ENCODE results near the gene FAM98C. TPM values are rescaled to one million over a fixed set of nuclear protein-coding genes. Genes with fewer than 3 reads are reported as not detected.
A peak's percentile ranks its signal among the peaks of the same experiment; 100 is the strongest.

Gene FAM98C
- total and polyA plus RNA-seq, 2 of the 13 experiments (the other 11 are each of a cell fraction or from before 2014, with no cell fraction given), result 10.0 to 11.5 TPM

DNA sequence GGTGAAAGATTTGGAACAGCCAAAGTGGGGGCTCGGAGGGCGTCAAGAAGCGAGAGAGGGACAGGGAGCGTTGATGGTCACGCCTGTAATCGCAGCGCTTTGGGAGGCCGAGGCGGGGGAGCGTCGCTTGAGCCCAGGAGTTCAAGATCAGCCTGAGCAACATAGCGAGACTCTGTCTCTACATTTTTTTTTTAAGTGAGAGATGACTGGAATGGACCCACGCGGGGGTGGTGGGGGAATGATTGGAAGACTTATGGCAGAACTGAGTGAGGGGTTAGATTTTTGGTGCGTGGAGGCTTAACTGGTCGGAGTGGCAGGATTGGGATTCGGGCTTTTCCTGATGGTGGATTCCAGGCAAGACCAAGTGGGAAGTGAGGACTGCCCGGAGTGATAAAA, 27.8 kb upstream of the FAM98C start:
- H3K4me1 ChIP-seq (ENCODE audit: insufficient read depth, low read length), result peaks cover 22% of the 10 kb centered on the region
- intact Hi-C loops (cut with micrococcal nuclease; ENCODE audit: unreplicated experiment), result no loop called here
- FAIRE-seq (no peak), ATAC-seq (peak; percentile 19), DNase-seq (ENCODE audit: low spot score) (no peak)
- H3K4me2 ChIP-seq (ENCODE audit: low read depth, low read length), result peak overlapping the region; percentile 86
- peak overlapping the region; percentile 87 to 99 (median 92) for H3K4me3 ChIP-seq (replicated peaks in 1 of 3; ENCODE audit: insufficient read depth in 1 of 3, low read depth in 2 of 3, low read length in 3 of 3)
- peaks cover 2% of the 10 kb centered on the region; the same call in 1 of the 2 replicates for H4K20me1 ChIP-seq (ENCODE audit: insufficient read depth, low read length)
- H2AFZ ChIP-seq (ENCODE audit: low read length), result no peak overlapping the region
- H3K9me3 ChIP-seq (ENCODE audit: low read length), result no peaks in the 10 kb centered on the region
- in situ Hi-C loops (cut with HindIII; ENCODE audit: extremely low pct_ligation_motif_present, low pct_unique_long_range_greater_than_20kb), result no loop called here
- BruUV-seq (replicated peaks), result no TSS peak
- under 1% methylated on average over 18 of the region's 18 CpGs for WGBS (ENCODE audit: low lambda C conversion rate)
- H3K27me3 ChIP-seq (ENCODE audit: control insufficient read depth in 1 of 2, insufficient read depth in 2 of 2, low read length in 2 of 2), result no peaks in the 10 kb centered on the region; a peak in 1 of 5 replicates
- ChIA-PET CTCF (ENCODE audit: low intra/inter-chr PET ratio, low total read pairs) (no interaction called here), POLR2A (interaction anchor here (1.4 to 3.3 kb wide), 11 partner anchors 10 to 556 kb away, joined by 4 to 49 read pairs (median 6); partner anchors contain the start of genes CATSPERG, FAM98C, GGN and MRPS12)
- H3K79me2 ChIP-seq (ENCODE audit: insufficient read depth, low read length), result peaks cover 22% of the 10 kb centered on the region
- peak overlapping the region; percentile 84 for H3K27ac ChIP-seq (ENCODE audit: extremely low read length, insufficient read depth, low read length)
- H3K36me3 ChIP-seq (replicated peaks in 1 of 2; ENCODE audit: control insufficient read depth in 1 of 2, insufficient read depth in 2 of 2, low read length in 2 of 2), result peaks cover 6 to 21% of the 10 kb centered on the region in 2 experiments; a peak in 4 of 5 replicates
- peak overlapping the region; percentile 94 for H3K9ac ChIP-seq (ENCODE audit: insufficient read depth, low read depth, low read length)
- TF ChIP-seq ZNF563 (CRISPR knock-in tag; IDR thresholded peaks at IDR 0.05) (0 out of 2 replicates have a peak, but pooled peaks have one; percentile 5), TCF7 (IDR thresholded peaks at IDR 0.05; ENCODE audit: low read depth) (no peak), ASH2L (IDR thresholded peaks at IDR 0.05; ENCODE audit: insufficient read length, low read depth, low read length) (peak; percentile 10)
- TF ChIP-seq, protein P1, sequence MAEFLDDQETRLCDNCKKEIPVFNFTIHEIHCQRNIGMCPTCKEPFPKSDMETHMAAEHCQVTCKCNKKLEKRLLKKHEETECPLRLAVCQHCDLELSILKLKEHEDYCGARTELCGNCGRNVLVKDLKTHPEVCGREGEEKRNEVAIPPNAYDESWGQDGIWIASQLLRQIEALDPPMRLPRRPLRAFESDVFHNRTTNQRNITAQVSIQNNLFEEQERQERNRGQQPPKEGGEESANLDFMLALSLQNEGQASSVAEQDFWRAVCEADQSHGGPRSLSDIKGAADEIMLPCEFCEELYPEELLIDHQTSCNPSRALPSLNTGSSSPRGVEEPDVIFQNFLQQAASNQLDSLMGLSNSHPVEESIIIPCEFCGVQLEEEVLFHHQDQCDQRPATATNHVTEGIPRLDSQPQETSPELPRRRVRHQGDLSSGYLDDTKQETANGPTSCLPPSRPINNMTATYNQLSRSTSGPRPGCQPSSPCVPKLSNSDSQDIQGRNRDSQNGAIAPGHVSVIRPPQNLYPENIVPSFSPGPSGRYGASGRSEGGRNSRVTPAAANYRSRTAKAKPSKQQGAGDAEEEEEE (CRISPR knock-in tag; IDR thresholded peaks at IDR 0.05; ENCODE audit: borderline replicate concordance), result 0 out of 2 replicates have a peak, but pooled peaks have one; percentile 8
- TF ChIP-seq, protein P2, sequence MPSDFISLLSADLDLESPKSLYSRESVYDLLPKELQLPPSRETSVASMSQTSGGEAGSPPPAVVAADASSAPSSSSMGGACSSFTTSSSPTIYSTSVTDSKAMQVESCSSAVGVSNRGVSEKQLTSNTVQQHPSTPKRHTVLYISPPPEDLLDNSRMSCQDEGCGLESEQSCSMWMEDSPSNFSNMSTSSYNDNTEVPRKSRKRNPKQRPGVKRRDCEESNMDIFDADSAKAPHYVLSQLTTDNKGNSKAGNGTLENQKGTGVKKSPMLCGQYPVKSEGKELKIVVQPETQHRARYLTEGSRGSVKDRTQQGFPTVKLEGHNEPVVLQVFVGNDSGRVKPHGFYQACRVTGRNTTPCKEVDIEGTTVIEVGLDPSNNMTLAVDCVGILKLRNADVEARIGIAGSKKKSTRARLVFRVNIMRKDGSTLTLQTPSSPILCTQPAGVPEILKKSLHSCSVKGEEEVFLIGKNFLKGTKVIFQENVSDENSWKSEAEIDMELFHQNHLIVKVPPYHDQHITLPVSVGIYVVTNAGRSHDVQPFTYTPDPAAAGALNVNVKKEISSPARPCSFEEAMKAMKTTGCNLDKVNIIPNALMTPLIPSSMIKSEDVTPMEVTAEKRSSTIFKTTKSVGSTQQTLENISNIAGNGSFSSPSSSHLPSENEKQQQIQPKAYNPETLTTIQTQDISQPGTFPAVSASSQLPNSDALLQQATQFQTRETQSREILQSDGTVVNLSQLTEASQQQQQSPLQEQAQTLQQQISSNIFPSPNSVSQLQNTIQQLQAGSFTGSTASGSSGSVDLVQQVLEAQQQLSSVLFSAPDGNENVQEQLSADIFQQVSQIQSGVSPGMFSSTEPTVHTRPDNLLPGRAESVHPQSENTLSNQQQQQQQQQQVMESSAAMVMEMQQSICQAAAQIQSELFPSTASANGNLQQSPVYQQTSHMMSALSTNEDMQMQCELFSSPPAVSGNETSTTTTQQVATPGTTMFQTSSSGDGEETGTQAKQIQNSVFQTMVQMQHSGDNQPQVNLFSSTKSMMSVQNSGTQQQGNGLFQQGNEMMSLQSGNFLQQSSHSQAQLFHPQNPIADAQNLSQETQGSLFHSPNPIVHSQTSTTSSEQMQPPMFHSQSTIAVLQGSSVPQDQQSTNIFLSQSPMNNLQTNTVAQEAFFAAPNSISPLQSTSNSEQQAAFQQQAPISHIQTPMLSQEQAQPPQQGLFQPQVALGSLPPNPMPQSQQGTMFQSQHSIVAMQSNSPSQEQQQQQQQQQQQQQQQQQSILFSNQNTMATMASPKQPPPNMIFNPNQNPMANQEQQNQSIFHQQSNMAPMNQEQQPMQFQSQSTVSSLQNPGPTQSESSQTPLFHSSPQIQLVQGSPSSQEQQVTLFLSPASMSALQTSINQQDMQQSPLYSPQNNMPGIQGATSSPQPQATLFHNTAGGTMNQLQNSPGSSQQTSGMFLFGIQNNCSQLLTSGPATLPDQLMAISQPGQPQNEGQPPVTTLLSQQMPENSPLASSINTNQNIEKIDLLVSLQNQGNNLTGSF (CRISPR knock-in tag; IDR thresholded peaks at IDR 0.05), result peak; percentile 9; the same call in 1 of the 2 replicates
- TF ChIP-seq, protein P3, sequence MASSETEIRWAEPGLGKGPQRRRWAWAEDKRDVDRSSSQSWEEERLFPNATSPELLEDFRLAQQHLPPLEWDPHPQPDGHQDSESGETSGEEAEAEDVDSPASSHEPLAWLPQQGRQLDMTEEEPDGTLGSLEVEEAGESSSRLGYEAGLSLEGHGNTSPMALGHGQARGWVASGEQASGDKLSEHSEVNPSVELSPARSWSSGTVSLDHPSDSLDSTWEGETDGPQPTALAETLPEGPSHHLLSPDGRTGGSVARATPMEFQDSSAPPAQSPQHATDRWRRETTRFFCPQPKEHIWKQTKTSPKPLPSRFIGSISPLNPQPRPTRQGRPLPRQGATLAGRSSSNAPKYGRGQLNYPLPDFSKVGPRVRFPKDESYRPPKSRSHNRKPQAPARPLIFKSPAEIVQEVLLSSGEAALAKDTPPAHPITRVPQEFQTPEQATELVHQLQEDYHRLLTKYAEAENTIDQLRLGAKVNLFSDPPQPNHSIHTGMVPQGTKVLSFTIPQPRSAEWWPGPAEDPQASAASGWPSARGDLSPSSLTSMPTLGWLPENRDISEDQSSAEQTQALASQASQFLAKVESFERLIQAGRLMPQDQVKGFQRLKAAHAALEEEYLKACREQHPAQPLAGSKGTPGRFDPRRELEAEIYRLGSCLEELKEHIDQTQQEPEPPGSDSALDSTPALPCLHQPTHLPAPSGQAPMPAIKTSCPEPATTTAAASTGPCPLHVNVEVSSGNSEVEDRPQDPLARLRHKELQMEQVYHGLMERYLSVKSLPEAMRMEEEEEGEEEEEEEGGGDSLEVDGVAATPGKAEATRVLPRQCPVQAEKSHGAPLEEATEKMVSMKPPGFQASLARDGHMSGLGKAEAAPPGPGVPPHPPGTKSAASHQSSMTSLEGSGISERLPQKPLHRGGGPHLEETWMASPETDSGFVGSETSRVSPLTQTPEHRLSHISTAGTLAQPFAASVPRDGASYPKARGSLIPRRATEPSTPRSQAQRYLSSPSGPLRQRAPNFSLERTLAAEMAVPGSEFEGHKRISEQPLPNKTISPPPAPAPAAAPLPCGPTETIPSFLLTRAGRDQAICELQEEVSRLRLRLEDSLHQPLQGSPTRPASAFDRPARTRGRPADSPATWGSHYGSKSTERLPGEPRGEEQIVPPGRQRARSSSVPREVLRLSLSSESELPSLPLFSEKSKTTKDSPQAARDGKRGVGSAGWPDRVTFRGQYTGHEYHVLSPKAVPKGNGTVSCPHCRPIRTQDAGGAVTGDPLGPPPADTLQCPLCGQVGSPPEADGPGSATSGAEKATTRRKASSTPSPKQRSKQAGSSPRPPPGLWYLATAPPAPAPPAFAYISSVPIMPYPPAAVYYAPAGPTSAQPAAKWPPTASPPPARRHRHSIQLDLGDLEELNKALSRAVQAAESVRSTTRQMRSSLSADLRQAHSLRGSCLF (CRISPR knock-in tag; IDR thresholded peaks at IDR 0.05; ENCODE audit: borderline replicate concordance), result 0 out of 2 replicates have a peak, but pooled peaks have one; percentile 13
- TF ChIP-seq, protein P4, sequence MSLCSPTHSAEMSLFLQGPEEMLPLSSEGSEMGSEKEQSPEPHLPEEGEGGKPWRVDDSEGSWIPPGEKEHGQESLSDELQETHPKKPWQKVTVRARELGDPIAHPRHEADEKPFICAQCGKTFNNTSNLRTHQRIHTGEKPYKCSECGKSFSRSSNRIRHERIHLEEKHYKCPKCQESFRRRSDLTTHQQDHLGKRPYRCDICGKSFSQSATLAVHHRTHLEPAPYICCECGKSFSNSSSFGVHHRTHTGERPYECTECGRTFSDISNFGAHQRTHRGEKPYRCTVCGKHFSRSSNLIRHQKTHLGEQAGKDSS (CRISPR knock-in tag; IDR thresholded peaks at IDR 0.05; ENCODE audit: borderline replicate concordance, low read depth), result 0 out of 2 replicates have a peak, but pooled peaks have one; percentile 1
- TF ChIP-seq, protein P5, sequence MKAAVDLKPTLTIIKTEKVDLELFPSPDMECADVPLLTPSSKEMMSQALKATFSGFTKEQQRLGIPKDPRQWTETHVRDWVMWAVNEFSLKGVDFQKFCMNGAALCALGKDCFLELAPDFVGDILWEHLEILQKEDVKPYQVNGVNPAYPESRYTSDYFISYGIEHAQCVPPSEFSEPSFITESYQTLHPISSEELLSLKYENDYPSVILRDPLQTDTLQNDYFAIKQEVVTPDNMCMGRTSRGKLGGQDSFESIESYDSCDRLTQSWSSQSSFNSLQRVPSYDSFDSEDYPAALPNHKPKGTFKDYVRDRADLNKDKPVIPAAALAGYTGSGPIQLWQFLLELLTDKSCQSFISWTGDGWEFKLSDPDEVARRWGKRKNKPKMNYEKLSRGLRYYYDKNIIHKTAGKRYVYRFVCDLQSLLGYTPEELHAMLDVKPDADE (CRISPR knock-in tag; IDR thresholded peaks at IDR 0.05), result no peak
